Measurements from ENCODE around the gene EEF1A2.

DNA sequence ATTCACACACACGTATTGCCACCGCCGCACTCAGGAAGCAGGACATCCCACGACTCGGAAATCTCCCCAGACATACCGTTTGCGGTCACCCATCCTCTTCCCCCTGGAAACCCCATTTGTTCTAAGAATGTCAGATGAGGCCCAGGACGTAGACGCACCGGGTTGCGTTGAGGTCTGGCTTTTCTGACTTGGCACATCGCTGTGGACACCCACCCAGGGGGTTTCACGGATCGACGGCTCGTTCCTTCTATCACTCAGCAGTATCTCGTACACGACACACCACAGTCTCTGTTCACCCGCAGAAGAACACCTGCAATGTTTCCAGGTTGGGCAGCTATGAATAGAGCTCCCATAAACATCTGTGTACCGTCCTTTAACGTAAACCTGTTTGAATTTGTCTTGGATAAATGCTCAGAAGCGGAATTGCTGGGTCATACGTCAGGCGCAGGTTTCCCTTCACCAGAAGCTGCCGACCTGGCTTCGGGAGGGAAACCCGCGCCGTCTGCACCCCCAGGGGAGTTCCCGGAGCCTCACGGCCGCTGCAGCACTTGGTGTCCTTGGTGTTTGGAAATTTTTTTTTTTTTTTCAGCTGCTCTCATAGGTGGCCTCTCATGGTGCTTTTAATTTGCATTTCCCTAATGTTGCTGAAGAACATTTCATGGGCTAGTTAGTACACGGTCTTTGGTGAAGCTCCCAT, 9.3 kb upstream of the EEF1A2 start:
- TF ChIP-seq ESRRG (CRISPR knock-in tag; IDR thresholded peaks at IDR 0.05) (no peak), SNAI2 (CRISPR knock-in tag; IDR thresholded peaks at IDR 0.05) (no peak), ZNF70 (CRISPR knock-in tag; IDR thresholded peaks at IDR 0.05) (no peak), OSR1 (CRISPR knock-in tag; IDR thresholded peaks at IDR 0.05) (no peak), ARNTL (CRISPR knock-in tag; IDR thresholded peaks at IDR 0.05; ENCODE audit: borderline replicate concordance, low read depth) (no peak), ZNF565 (CRISPR knock-in tag; conservative IDR thresholded peaks at IDR 0.05; ENCODE audit: low read depth) (no peak), PPARA (CRISPR knock-in tag; IDR thresholded peaks at IDR 0.05; ENCODE audit: borderline replicate concordance) (no peak), BACH2 (CRISPR knock-in tag; IDR thresholded peaks at IDR 0.05; ENCODE audit: borderline replicate concordance) (no peak), TOX (CRISPR knock-in tag; IDR thresholded peaks at IDR 0.05; ENCODE audit: borderline replicate concordance) (no peak), ZFP3 (CRISPR knock-in tag; IDR thresholded peaks at IDR 0.05) (no peak)
- TF ChIP-seq, protein P1, sequence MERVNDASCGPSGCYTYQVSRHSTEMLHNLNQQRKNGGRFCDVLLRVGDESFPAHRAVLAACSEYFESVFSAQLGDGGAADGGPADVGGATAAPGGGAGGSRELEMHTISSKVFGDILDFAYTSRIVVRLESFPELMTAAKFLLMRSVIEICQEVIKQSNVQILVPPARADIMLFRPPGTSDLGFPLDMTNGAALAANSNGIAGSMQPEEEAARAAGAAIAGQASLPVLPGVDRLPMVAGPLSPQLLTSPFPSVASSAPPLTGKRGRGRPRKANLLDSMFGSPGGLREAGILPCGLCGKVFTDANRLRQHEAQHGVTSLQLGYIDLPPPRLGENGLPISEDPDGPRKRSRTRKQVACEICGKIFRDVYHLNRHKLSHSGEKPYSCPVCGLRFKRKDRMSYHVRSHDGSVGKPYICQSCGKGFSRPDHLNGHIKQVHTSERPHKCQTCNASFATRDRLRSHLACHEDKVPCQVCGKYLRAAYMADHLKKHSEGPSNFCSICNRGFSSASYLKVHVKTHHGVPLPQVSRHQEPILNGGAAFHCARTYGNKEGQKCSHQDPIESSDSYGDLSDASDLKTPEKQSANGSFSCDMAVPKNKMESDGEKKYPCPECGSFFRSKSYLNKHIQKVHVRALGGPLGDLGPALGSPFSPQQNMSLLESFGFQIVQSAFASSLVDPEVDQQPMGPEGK (CRISPR knock-in tag; IDR thresholded peaks at IDR 0.05; ENCODE audit: borderline replicate concordance): no peak

Data from SK-N-SH treated with all-trans-retinoic acid at 6 μM for 48 hours (cell line).